Measurements from ENCODE around the gene DAGLB.
"Not testable (repeated sequence)": the region's sequence is repeated elsewhere in the genome, so short reads cannot be mapped to it uniquely, and the experiment has no call there.

The DAGLB gene

DNA sequence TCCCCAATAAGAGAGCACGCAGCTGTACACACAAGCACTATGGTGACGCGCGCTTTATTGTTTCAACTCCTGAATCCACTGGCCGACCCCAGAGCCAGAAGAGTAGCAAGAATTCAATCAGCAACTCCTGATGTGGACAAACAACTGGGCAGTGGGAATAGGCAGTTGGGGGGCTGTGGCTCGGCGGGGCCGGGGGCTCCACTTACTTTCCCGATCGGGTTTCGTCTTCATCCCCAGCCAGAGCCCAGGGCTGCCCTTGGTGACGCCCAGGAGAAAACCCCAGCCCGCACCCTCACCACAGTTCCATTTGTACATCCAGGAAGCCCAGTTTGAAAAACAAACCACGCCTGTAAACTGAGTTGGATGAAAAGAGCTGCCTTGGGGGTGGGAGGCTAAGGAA lies 38.7 kb downstream of the DAGLB start:
- DNase-seq (ENCODE audit: low read depth) = no peak
- TF ChIP-seq, protein P1, sequence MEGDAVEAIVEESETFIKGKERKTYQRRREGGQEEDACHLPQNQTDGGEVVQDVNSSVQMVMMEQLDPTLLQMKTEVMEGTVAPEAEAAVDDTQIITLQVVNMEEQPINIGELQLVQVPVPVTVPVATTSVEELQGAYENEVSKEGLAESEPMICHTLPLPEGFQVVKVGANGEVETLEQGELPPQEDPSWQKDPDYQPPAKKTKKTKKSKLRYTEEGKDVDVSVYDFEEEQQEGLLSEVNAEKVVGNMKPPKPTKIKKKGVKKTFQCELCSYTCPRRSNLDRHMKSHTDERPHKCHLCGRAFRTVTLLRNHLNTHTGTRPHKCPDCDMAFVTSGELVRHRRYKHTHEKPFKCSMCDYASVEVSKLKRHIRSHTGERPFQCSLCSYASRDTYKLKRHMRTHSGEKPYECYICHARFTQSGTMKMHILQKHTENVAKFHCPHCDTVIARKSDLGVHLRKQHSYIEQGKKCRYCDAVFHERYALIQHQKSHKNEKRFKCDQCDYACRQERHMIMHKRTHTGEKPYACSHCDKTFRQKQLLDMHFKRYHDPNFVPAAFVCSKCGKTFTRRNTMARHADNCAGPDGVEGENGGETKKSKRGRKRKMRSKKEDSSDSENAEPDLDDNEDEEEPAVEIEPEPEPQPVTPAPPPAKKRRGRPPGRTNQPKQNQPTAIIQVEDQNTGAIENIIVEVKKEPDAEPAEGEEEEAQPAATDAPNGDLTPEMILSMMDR (IDR thresholded peaks at IDR 0.05; ENCODE audit: low read depth, low read length, missing control alignments) = no peak
- H3K4me3 ChIP-seq (ENCODE audit: low read depth, low read length) = no peak overlapping the region

DNA sequence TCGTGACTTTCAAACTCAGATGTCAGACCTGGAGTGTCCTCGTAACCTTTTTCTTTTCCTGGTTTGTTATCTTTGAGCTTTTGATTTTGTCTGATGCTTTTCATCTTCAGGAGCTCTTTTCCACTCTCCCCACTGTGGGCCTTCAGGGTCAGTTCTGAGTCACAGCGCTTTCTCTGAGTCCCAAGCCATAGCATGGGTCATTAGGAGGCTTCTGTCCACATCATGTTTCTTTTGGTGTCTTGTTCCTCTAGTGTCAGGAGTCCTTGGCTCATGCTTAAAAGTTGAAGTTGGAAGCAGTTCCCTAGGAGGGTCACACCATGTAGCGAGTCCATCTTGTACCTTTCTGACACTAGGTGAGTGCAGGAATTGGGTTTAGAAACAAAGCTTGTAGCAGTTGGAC lies 40.3 kb downstream of the DAGLB start:
- DNase-seq (ENCODE audit: low read depth) = no peak
- no peak overlapping the region for H3K4me3 ChIP-seq (ENCODE audit: low read depth, low read length)
- TF ChIP-seq, protein P1 (IDR thresholded peaks at IDR 0.05; ENCODE audit: low read depth, low read length, missing control alignments) = no peak

DNA sequence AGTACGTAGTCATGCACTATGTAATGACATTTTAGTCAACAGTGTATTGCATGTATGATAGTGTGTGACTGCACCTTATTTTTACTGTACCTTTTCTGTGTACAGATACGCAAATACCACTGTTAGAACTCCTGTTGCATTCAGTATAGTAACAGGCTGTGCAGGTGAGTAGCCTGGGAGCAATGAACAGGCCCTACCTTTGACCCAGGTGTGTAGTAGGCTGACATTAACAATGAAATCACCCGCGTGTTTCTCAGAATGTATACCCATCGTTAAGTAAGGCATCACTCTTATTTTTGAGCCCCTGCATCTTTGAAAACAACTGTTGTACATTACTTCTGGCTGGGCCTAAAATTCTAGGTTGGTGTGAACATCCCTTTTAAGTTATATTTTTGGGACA lies 41.6 kb downstream of the DAGLB start:
- H3K4me3 ChIP-seq (ENCODE audit: low read depth, low read length) = no peak overlapping the region
- no peak for DNase-seq (ENCODE audit: low read depth)
- TF ChIP-seq, protein P1 (IDR thresholded peaks at IDR 0.05; ENCODE audit: low read depth, low read length, missing control alignments) = no peak

DNA sequence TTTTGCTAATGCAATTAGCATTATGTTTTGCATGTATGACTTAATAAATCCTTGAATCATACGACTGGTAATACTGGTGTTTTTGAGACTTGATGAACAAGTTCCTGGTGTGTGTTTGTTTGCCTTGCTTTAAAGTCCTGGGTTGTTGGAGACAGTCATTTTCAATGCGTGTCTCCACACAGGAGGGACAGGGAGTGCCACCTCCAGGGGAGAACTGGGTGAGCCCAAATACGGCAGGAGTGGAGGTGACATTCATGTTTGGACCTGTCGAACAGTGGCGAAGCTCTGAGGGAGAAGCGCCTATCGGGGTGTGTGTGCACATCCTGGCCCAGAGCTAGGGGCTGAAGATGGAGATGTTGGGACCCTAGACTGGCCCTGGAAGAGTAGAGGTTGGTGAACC lies 43.8 kb downstream of the DAGLB start:
- TF ChIP-seq, protein P1 (IDR thresholded peaks at IDR 0.05; ENCODE audit: low read depth, low read length, missing control alignments) = no peak
- DNase-seq (ENCODE audit: low read depth) = no peak
- H3K4me3 ChIP-seq (ENCODE audit: low read depth, low read length) = no peak overlapping the region

DNA sequence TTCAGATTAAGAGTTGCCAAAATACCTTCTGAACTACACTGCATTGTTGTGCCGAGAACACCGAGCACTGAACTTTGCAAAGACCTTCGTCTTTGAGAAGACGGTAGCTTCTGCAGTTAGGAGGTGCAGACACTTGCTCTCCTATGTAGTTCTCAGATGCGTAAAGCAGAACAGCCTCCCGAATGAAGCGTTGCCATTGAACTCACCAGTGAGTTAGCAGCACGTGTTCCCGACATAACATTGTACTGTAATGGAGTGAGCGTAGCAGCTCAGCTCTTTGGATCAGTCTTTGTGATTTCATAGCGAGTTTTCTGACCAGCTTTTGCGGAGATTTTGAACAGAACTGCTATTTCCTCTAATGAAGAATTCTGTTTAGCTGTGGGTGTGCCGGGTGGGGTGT lies 45.0 kb downstream of the DAGLB start:
- H3K4me3 ChIP-seq (ENCODE audit: low read depth, low read length) = no peak overlapping the region
- no peak for DNase-seq (ENCODE audit: low read depth)
- TF ChIP-seq, protein P1 (IDR thresholded peaks at IDR 0.05; ENCODE audit: low read depth, low read length, missing control alignments) = no peak

DNA sequence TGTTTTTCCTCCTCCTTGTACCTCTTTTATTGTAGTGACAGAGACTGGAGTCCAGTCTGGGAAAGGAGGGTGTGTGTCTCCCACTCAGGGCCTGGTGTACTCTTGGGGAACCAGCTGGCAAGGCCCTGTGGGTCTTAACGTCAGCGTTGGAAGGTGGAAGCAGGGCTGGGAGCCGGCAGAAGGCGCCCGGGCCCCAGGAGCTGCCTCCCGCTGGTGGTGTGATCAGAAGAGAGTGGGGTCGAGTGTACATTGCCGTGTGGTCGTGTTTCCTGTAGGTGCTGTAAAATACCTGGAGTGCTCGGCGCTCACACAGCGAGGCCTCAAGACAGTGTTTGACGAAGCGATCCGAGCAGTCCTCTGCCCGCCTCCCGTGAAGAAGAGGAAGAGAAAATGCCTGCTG lies 45.7 kb downstream of the DAGLB start:
- no peak overlapping the region for H3K4me3 ChIP-seq (ENCODE audit: low read depth, low read length)
- DNase-seq (ENCODE audit: low read depth) = no peak
- TF ChIP-seq, protein P1 (IDR thresholded peaks at IDR 0.05; ENCODE audit: low read depth, low read length, missing control alignments) = no peak

DNA sequence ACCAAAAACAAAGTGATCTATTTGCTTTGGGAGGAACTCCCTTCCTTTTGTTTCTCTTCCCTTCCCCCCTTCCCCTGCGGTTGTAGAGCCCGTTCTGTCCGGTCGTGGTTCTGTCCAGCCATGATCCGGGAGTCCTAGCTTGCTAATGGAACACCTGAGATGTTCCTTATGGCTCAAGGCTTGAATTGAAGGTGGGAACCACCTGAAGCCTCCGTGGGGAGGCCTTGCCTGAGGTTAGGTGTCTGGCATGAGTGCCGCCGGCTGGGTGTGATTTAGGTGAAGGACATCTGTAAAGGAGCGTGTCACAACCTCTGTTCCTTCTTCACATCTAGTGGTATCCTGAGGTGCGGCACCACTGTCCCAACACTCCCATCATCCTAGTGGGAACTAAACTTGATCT lies 46.2 kb downstream of the DAGLB start:
- H3K4me3 ChIP-seq (ENCODE audit: low read depth, low read length) = no peak overlapping the region
- TF ChIP-seq, protein P1 (IDR thresholded peaks at IDR 0.05; ENCODE audit: low read depth, low read length, missing control alignments) = no peak
- DNase-seq (ENCODE audit: low read depth) = no peak

DNA sequence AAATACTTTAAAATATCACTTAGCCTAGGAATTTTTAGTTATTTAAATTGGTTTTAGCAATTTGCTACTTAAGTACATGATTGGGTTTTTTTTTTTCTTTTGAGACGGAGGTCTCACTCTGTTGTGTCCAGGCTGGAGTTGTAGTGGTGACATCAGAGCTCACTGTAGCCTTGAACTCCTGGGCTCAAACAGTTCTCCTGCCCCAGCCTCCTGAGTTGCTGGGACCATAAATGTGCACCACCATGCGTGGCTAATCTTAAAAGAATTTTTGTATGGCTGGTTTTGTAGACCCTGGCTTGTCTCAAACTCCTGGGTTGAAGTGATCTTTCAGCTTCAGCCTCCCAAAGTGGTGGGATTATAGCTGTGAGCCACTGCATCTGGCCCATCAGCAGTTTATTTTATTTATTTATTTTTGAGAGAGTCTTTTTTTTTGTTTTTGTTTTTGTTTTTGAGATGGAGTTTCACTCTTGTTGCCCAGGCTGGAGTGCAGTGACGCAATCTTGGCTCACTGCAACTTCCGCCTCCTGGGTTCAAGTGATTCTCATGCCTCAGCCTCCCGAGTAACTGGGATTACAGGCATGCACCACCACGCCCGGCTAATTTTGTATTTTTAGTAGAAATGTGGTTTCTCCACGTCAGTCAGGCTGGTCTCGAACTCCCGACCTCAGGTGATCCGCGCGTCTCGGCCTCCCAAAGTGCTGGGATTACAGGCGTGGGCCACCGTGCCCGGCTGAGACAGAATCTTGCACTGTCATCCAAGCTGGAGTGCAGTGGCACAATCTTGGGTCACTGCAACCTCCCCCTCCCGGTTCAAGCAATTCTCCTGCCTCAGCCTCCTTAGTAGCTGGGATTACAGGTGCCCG lies 47.3 kb downstream of the DAGLB start:
- H3K4me3 ChIP-seq (ENCODE audit: low read depth, low read length); DNase-seq (ENCODE audit: low read depth): not testable (repeated sequence)
